BJ (cell line): ENCODE data around the gene DCUN1D1. TPM values are rescaled to one million over a fixed set of nuclear protein-coding genes. Genes with fewer than 3 reads are reported as not detected.

Experiments used
- CTCF ChIA-PET: fragments of 350-600 bp; formaldehyde crosslinking; extraction: SDS; loops from one replicate; lab custom pipeline; 2021; ENCODE audit warnings: antibody characterized with exemption, inconsistent platforms; lab: Yijun Ruan, JAX
- POLR2A ChIA-PET: fragments of 300-600 bp; sonication (Branson Sonifier 250); formaldehyde crosslinking; extraction: SDS; loops from one replicate; lab custom pipeline; 2021; ENCODE audit warnings: antibody characterized with exemption; lab: Charles Lee
- DNase-seq: peaks from one replicate; pipeline ENCODE4 v3.0.0-alpha.2; 2011; ENCODE audit warnings: low read depth
- H3K27me3 ChIP-seq: 2 replicates; pipeline ENCODE4 v1.6.0; 2011; ENCODE audit warnings: low read length; ENCODE audit not compliant: control insufficient read depth, insufficient read depth
- H3K36me3 ChIP-seq: 2 replicates; pipeline ENCODE4 v1.5.1; 2011; ENCODE audit warnings: low read length; ENCODE audit not compliant: control insufficient read depth, insufficient read depth
- H3K4me3 ChIP-seq: 2 replicates; pipeline ENCODE4 v1.5.1; 2011; ENCODE audit warnings: low read depth, mild to moderate bottlenecking, control low read depth, low read length
- polyA plus RNA-seq: library from polyadenylated mRNA; depleted of rRNA; stranded (reverse); fragments of >200 nt; gene quantifications from 2 replicates; pipeline ENCODE4 v1.2.3, GENCODE V29; 2011
- TF ChIP-seq, protein P1 (sequence below): IDR thresholded peaks from 2 replicates; pipeline ENCODE4 v1.5.1; 2011; ENCODE audit warnings: low read depth, mild to moderate bottlenecking, control low read depth, inconsistent platforms, low read length, moderate library complexity; ENCODE audit not compliant: insufficient read depth

The DCUN1D1 gene
- polyA plus RNA-seq, 1 experiment = 6.1 TPM

DNA sequence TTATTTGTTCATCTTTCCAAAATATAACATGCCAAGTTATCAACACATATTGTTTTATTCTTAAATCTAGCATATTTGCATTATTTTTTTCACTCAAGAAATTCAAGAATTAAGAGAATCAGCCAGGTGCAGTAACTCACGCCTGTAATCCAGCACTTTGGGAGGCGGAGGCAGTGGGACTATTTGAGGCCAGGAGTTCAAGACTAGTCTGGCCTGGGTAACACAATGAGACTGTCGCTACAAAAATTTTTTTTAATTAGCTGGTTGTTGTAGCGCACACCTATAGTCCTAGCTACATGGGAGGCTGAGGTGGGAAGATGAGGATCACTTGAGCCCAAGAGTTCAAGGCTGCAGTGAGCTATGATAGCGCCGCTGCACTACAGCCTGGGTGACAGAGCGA, 10.5 kb downstream of the DCUN1D1 start:
- no peak for DNase-seq
- POLR2A ChIA-PET = no interaction called here
- CTCF ChIA-PET = no interaction called here

DNA sequence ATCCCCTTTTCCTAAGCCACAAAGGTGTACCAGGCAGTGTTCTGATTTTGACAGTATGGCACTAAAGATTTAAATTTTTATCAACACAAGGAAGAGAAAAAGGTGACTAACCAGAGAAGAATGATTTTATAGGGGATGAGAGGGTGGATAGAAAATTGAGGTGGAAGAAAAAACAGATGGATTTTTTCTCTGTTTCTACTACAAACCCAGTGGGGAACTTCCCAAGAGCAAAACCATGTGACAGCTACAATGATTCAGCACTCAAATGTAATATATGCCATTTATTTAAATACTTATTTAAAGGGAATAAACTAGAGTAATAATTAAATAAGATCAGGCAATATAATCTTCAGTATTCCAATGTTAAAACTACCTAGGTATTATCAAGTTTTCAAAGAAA, 11.1 kb downstream of the DCUN1D1 start:
- CTCF ChIA-PET = no interaction called here
- H3K4me3 ChIP-seq = no peak overlapping the region
- POLR2A ChIA-PET = no interaction called here
- H3K36me3 ChIP-seq = no peaks in the 10 kb centered on the region
- TF ChIP-seq, protein P1, sequence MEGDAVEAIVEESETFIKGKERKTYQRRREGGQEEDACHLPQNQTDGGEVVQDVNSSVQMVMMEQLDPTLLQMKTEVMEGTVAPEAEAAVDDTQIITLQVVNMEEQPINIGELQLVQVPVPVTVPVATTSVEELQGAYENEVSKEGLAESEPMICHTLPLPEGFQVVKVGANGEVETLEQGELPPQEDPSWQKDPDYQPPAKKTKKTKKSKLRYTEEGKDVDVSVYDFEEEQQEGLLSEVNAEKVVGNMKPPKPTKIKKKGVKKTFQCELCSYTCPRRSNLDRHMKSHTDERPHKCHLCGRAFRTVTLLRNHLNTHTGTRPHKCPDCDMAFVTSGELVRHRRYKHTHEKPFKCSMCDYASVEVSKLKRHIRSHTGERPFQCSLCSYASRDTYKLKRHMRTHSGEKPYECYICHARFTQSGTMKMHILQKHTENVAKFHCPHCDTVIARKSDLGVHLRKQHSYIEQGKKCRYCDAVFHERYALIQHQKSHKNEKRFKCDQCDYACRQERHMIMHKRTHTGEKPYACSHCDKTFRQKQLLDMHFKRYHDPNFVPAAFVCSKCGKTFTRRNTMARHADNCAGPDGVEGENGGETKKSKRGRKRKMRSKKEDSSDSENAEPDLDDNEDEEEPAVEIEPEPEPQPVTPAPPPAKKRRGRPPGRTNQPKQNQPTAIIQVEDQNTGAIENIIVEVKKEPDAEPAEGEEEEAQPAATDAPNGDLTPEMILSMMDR = no peak
- DNase-seq = peak; percentile 63
- H3K27me3 ChIP-seq = no peaks in the 10 kb centered on the region

More for the DNA sequence above, 10.5 kb downstream of the DCUN1D1 start:
- H3K4me3 ChIP-seq = no peak overlapping the region
- TF ChIP-seq, protein P1 = no peak
- no peaks in the 10 kb centered on the region for H3K36me3 ChIP-seq
- no peaks in the 10 kb centered on the region for H3K27me3 ChIP-seq

DNA sequence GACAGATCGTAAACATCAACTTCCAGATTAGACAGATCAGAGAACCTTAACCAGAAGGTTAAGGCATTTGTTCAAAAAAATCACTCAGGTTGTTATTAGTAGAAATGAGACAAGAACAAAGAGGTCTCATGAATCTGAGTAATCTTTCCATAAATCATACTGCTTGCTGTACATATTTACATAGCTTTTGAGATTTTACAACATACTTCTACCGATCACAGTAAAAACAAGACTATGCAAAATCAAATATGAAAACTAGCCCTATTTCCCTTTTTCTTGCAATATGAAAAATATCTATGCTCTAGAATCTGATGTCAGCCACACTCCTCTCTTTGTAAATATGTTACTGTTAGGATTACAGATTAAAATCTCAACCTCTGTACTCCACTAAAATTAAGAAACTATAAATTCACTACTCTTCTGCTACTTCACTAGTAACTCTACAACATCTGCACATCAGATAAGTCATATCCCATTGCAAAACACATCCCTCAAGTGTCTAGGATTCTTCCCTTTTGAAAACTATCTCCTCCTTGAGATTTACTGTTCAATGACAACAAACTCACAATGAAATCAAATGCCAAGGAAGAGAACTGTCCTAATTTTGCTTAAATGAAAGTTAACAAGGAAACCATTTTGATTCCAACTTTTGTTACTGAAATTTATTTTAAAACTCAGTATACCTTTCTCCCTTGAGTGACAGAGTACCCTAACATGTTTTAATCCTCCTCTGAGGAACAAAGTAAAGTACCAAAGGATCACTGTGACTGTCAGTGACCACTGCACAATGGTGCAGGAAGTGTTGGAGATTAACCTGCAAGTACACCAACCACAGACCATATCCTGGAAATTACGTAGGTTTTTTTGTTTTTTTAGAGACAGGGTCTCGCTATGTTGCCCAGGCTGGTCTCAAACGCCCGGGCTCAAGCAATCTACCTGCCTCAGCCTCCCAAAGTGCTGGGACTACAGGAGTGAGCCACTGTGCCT, 12.8 kb downstream of the DCUN1D1 start:
- POLR2A ChIA-PET = no interaction called here
- peaks cover under 1% of the 10 kb centered on the region; the same call in 1 of the 2 replicates for H3K36me3 ChIP-seq
- no peak overlapping the region for H3K4me3 ChIP-seq
- no peak for DNase-seq
- CTCF ChIA-PET = no interaction called here
- TF ChIP-seq, protein P1 = no peak
- no peaks in the 10 kb centered on the region for H3K27me3 ChIP-seq

DNA sequence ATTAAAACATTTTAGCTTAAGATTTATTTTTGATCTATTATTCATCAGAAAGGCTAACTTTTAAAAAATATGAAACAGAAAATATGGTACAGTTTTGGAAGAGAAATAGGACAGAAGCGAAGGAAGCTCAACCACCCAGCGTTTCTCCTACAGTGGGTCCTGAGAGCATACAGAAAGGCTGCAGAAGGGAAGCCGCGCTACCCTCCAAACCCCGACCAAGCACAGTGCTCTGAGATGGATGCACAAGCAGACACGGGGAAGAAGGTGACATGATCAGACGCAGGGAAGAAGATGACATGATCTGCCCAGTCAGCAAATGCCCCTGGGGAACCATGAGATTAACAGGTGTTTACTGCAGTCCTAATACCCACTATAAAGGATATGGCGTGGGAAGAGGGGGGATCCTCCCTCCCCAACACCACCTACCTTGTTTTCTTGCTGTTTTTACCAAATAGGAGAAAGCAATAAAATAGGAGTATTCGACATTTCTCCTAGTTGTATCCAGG, 14.4 kb downstream of the DCUN1D1 start:
- Histone ChIP-seq H3K36me3 (peaks cover 2% of the 10 kb centered on the region; the same call in 1 of the 2 replicates), H3K27me3 (no peaks in the 10 kb centered on the region), H3K4me3 (no peak overlapping the region)
- CTCF ChIA-PET = no interaction called here
- TF ChIP-seq, protein P1 = no peak
- DNase-seq = no peak
- POLR2A ChIA-PET = no interaction called here

DNA sequence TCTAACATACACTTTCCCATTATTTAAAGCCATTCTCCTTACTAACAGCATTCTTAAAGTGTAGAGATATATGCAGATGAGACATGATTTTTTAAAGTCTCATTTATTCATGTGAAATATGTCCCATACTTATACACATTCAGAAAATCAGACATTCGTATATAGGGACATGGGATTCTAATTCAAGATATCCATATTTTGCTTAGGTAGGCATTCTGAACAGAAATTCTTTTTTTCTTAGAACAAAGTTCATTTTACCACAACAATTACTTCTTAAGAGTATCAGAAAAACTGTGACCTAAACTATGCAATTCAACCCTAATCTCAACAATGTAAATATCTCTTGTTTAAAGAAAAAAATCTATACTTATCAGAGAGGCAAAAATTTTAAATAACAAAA, 16.2 kb downstream of the DCUN1D1 start:
- no peak for DNase-seq
- TF ChIP-seq, protein P1 = no peak
- no peak overlapping the region for H3K4me3 ChIP-seq
- ChIA-PET CTCF (no interaction called here), POLR2A (no interaction called here)
- peaks cover 2% of the 10 kb centered on the region; the same call in 1 of the 2 replicates for H3K36me3 ChIP-seq
- no peaks in the 10 kb centered on the region for H3K27me3 ChIP-seq
